GM12878 (cell line): ENCODE measurements around the gene PPP3CA. TPM values are rescaled to one million over a fixed set of nuclear protein-coding genes. Genes with fewer than 3 reads are reported as not detected.
A peak's percentile ranks its signal among the peaks of the same experiment; 100 is the strongest.

ENCODE experiments used
- CBX5 ChIP-seq: sonication (generic); IDR thresholded peaks from 2 replicates; pipeline ENCODE4 v1.6.1; 2016; ENCODE audit warnings: low read depth, moderate library complexity, mild to moderate bottlenecking, inconsistent platforms
- EED ChIP-seq: sonication (generic); IDR thresholded peaks from 2 replicates; pipeline ENCODE4 v1.6.1; 2016; ENCODE audit warnings: antibody characterized with exemption, low read depth
- ESRRA ChIP-seq: IDR thresholded peaks from 2 replicates; pipeline ENCODE4 v1.6.1; 2012; ENCODE audit warnings: mild to moderate bottlenecking, low read length, improper control_type of control experiment
- STAT3 ChIP-seq: IDR thresholded peaks from 2 replicates; pipeline ENCODE4 v1.6.1; 2011; ENCODE audit warnings: low read depth, low read length, improper control_type of control experiment
- polyA plus RNA-seq, 11 experiments: library from polyadenylated mRNA; depleted of rRNA in 4 of 11; unstranded in 6 of 11; stranded (reverse) in 5 of 11; fragments of >200 nt; fragmentation: Nextera tagmentation in 4 of 11; fragmentation: Illumina TruSeq in 1 of 11; extraction: Ambion mirVana in 4 of 11; extraction: Trizol in 1 of 11; gene quantifications; 1 replicate in 1 of 11; 2 replicates in 10 of 11; pipeline versions ENCODE4 v1.2.1 to v1.2.3, GENCODE V29; 2011 to 2016; ENCODE audit warnings: inconsistent platforms in 2 of 11, missing spikeins in 2 of 11, low read depth in 1 of 11
- total RNA-seq, 4 experiments: library from RNA; depleted of rRNA in 3 of 4; stranded (reverse); fragments of >200 nt in 3 of 4; fragmentation: Illumina TruSeq in 1 of 4; extraction: Trizol in 1 of 4; gene quantifications; 2 replicates each; pipeline versions ENCODE4 v1.2.1 to v1.2.3, GENCODE V29; 2013 to 2021
- TF ChIP-seq, protein P1 (sequence below): fragments of 450-650 bp; formaldehyde crosslinking; IDR thresholded peaks from 2 replicates; pipeline ENCODE4 v1.4.0; 2022; ENCODE audit warnings: mild to moderate bottlenecking, moderate library complexity
- TF ChIP-seq, protein P2 (sequence below): fragments of 450-650 bp; IDR thresholded peaks from 2 replicates; pipeline ENCODE4 v1.6.1; 2017; ENCODE audit warnings: mild to moderate bottlenecking, low read depth, inconsistent platforms; ENCODE audit not compliant: poor library complexity, severe bottlenecking
- TF ChIP-seq, protein P3 (sequence below): fragments of 450-650 bp; IDR thresholded peaks from 2 replicates; pipeline ENCODE4 v1.6.1; 2017; ENCODE audit warnings: antibody characterized with exemption, mild to moderate bottlenecking, moderate library complexity
- TF ChIP-seq, protein P4 (sequence below): IDR thresholded peaks from 2 replicates; pipeline ENCODE4 v1.6.1; 2012; ENCODE audit warnings: low read length, inconsistent platforms
- TF ChIP-seq, protein P5 (sequence below): IDR thresholded peaks from 2 replicates; pipeline ENCODE4 v1.6.1; 2012; ENCODE audit warnings: improper control_type of control experiment, low read depth, low read length; ENCODE audit not compliant: insufficient replicate concordance
- TF ChIP-seq, protein P6 (sequence below): IDR thresholded peaks from 2 replicates; pipeline ENCODE4 v1.6.1; 2011; ENCODE audit warnings: borderline replicate concordance, low read depth, mild to moderate bottlenecking, moderate library complexity, low read length; ENCODE audit not compliant: insufficient read depth, poor library complexity, severe bottlenecking

Gene PPP3CA
- total and polyA plus RNA-seq, 10 of the 15 experiments (the other 5 are each of a cell fraction or from before 2014, with no cell fraction given), result 0.33 to 9.0 (median 1.0) TPM

DNA sequence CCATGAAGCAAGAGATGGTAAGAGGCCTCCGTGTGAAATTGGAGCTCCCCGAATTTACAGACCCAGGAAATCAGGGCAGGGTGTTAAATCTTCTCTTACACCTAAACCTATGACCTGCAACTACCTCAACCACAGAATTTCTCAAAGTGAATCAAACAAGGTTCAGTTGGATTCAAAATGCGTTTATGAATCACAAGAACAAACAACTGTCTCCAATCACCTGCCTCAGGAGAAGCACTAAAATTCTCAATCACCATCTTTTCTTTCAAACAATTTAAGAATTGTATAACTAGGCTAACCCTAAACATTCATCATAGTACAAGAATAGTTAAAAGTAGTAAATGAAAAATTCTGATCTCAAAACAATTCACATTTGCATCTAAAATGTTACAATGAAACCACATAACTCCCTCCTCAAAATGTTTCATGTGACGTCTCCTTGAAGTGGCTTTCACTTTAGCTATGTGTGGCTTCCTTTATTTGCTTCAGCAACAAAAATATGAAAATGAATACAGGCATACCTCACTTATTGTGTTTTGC, 19.2 kb downstream of the PPP3CA start (continued):
- TF ChIP-seq, protein P1, sequence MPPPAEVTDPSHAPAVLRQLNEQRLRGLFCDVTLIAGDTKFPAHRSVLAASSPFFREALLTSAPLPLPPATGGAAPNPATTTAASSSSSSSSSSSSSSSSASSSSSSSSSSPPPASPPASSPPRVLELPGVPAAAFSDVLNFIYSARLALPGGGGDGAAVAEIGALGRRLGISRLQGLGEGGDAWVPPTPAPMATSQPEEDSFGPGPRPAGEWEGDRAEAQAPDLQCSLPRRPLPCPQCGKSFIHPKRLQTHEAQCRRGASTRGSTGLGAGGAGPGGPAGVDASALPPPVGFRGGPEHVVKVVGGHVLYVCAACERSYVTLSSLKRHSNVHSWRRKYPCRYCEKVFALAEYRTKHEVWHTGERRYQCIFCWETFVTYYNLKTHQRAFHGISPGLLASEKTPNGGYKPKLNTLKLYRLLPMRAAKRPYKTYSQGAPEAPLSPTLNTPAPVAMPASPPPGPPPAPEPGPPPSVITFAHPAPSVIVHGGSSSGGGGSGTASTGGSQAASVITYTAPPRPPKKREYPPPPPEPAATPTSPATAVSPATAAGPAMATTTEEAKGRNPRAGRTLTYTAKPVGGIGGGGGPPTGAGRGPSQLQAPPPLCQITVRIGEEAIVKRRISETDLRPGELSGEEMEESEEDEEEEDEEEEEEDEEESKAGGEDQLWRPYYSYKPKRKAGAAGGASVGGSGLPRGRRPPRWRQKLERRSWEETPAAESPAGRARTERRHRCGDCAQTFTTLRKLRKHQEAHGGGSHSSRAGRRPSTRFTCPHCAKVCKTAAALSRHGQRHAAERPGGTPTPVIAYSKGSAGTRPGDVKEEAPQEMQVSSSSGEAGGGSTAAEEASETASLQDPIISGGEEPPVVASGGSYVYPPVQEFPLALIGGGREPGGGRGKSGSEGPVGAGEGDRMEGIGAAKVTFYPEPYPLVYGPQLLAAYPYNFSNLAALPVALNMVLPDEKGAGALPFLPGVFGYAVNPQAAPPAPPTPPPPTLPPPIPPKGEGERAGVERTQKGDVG (CRISPR knock-in tag), result no peak
- TF ChIP-seq, protein P2, sequence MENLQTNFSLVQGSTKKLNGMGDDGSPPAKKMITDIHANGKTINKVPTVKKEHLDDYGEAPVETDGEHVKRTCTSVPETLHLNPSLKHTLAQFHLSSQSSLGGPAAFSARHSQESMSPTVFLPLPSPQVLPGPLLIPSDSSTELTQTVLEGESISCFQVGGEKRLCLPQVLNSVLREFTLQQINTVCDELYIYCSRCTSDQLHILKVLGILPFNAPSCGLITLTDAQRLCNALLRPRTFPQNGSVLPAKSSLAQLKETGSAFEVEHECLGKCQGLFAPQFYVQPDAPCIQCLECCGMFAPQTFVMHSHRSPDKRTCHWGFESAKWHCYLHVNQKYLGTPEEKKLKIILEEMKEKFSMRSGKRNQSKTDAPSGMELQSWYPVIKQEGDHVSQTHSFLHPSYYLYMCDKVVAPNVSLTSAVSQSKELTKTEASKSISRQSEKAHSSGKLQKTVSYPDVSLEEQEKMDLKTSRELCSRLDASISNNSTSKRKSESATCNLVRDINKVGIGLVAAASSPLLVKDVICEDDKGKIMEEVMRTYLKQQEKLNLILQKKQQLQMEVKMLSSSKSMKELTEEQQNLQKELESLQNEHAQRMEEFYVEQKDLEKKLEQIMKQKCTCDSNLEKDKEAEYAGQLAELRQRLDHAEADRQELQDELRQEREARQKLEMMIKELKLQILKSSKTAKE, result peak; percentile 65
- TF ChIP-seq, protein P3, sequence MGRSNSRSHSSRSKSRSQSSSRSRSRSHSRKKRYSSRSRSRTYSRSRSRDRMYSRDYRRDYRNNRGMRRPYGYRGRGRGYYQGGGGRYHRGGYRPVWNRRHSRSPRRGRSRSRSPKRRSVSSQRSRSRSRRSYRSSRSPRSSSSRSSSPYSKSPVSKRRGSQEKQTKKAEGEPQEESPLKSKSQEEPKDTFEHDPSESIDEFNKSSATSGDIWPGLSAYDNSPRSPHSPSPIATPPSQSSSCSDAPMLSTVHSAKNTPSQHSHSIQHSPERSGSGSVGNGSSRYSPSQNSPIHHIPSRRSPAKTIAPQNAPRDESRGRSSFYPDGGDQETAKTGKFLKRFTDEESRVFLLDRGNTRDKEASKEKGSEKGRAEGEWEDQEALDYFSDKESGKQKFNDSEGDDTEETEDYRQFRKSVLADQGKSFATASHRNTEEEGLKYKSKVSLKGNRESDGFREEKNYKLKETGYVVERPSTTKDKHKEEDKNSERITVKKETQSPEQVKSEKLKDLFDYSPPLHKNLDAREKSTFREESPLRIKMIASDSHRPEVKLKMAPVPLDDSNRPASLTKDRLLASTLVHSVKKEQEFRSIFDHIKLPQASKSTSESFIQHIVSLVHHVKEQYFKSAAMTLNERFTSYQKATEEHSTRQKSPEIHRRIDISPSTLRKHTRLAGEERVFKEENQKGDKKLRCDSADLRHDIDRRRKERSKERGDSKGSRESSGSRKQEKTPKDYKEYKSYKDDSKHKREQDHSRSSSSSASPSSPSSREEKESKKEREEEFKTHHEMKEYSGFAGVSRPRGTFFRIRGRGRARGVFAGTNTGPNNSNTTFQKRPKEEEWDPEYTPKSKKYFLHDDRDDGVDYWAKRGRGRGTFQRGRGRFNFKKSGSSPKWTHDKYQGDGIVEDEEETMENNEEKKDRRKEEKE, result no peak
- TF ChIP-seq, protein P4, sequence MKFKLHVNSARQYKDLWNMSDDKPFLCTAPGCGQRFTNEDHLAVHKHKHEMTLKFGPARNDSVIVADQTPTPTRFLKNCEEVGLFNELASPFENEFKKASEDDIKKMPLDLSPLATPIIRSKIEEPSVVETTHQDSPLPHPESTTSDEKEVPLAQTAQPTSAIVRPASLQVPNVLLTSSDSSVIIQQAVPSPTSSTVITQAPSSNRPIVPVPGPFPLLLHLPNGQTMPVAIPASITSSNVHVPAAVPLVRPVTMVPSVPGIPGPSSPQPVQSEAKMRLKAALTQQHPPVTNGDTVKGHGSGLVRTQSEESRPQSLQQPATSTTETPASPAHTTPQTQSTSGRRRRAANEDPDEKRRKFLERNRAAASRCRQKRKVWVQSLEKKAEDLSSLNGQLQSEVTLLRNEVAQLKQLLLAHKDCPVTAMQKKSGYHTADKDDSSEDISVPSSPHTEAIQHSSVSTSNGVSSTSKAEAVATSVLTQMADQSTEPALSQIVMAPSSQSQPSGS, result peak; percentile 81; the same call in 1 of the 2 replicates
- TF ChIP-seq STAT3 (no peak; the same call in 1 of the 2 replicates), ESRRA (no peak), EED (no peak), CBX5 (0 out of 2 replicates have a peak, but pooled peaks have one; percentile 37)
- TF ChIP-seq, protein P5, sequence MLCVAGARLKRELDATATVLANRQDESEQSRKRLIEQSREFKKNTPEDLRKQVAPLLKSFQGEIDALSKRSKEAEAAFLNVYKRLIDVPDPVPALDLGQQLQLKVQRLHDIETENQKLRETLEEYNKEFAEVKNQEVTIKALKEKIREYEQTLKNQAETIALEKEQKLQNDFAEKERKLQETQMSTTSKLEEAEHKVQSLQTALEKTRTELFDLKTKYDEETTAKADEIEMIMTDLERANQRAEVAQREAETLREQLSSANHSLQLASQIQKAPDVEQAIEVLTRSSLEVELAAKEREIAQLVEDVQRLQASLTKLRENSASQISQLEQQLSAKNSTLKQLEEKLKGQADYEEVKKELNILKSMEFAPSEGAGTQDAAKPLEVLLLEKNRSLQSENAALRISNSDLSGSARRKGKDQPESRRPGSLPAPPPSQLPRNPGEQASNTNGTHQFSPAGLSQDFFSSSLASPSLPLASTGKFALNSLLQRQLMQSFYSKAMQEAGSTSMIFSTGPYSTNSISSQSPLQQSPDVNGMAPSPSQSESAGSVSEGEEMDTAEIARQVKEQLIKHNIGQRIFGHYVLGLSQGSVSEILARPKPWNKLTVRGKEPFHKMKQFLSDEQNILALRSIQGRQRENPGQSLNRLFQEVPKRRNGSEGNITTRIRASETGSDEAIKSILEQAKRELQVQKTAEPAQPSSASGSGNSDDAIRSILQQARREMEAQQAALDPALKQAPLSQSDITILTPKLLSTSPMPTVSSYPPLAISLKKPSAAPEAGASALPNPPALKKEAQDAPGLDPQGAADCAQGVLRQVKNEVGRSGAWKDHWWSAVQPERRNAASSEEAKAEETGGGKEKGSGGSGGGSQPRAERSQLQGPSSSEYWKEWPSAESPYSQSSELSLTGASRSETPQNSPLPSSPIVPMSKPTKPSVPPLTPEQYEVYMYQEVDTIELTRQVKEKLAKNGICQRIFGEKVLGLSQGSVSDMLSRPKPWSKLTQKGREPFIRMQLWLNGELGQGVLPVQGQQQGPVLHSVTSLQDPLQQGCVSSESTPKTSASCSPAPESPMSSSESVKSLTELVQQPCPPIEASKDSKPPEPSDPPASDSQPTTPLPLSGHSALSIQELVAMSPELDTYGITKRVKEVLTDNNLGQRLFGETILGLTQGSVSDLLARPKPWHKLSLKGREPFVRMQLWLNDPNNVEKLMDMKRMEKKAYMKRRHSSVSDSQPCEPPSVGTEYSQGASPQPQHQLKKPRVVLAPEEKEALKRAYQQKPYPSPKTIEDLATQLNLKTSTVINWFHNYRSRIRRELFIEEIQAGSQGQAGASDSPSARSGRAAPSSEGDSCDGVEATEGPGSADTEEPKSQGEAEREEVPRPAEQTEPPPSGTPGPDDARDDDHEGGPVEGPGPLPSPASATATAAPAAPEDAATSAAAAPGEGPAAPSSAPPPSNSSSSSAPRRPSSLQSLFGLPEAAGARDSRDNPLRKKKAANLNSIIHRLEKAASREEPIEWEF, result no peak
- TF ChIP-seq, protein P6, sequence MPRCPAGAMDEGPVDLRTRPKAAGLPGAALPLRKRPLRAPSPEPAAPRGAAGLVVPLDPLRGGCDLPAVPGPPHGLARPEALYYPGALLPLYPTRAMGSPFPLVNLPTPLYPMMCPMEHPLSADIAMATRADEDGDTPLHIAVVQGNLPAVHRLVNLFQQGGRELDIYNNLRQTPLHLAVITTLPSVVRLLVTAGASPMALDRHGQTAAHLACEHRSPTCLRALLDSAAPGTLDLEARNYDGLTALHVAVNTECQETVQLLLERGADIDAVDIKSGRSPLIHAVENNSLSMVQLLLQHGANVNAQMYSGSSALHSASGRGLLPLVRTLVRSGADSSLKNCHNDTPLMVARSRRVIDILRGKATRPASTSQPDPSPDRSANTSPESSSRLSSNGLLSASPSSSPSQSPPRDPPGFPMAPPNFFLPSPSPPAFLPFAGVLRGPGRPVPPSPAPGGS, result no peak
